Measurements from ENCODE around the gene TMED8. TPM values are rescaled to one million over a fixed set of nuclear protein-coding genes. Genes with fewer than 3 reads are reported as not detected.

TMED8 gene
- total RNA-seq, 1 experiment from 2014 or later: 21.2 TPM

DNA sequence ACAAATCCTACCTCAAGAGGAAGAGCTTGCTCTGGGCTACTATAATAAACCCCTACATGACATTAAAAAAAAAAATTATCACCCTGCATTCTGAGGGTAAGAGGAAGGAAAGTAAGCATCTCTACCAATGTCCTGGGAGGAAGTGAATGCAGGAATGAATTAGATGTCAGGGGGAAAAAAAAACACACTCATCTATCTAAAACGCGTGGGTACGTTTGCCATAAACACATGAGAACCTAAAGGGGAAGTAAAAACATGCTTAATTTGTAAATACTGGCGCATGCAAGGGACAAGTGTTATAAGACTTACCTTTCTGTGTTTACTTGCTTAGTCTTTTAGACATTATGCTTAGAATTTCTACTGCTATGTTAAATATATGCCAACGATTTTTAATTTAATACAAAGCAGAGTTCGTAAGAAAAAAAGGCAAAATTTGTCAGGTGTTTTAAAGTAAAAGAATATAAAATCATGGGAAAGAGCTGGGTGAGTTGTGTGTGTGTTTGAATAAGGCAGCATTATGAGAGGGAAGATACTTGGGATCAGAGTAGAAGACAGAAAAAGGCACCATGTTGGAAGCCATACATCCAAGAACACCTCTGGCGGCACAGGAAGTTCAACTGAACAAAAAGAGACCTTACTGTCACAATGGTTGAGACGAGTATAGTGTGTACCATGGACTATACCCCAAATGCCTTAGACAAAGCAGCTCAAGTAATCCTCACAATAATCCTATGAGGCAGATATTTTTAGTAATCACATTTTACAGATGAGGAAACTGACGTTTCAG is 1.5 kb downstream of the TMED8 start:
- H3K27ac ChIP-seq (ENCODE audit: low read depth, low read length): no peak overlapping the region
- RAD21 ChIA-PET (ENCODE audit: low non-redundant PET in 1 of 2, low total read pairs in 2 of 2, uncharacterized antibody in 2 of 2, unreplicated experiment in 2 of 2): no interaction called here
- TF ChIP-seq CEBPB (IDR thresholded peaks at IDR 0.05; ENCODE audit: low read depth) (no peak), CBX3 (IDR thresholded peaks at IDR 0.05; ENCODE audit: low read depth) (no peak), YY1 (IDR thresholded peaks at IDR 0.05; ENCODE audit: extremely low read depth, insufficient replicate concordance, low read depth, low read length) (no peak), ZFX (IDR thresholded peaks at IDR 0.05) (no peak), ZNF274 (IDR thresholded peaks at IDR 0.05; ENCODE audit: low read depth, low read length) (no peak), EGR1 (IDR thresholded peaks at IDR 0.05; ENCODE audit: low read depth) (no peak), FOSL1 (IDR thresholded peaks at IDR 0.05; ENCODE audit: low read depth) (no peak), POLR2A (IDR thresholded peaks at IDR 0.05; ENCODE audit: borderline replicate concordance, extremely low read depth, insufficient read depth, insufficient read length) (no peak), EZH2 (IDR thresholded peaks at IDR 0.05) (no peak), RAD21 (IDR thresholded peaks at IDR 0.05; ENCODE audit: low read depth) (no peak), JUND (IDR thresholded peaks at IDR 0.05) (no peak), POLR2AphosphoS5 (IDR thresholded peaks at IDR 0.05; ENCODE audit: low read depth, low read length) (no peak), ELF1 (IDR thresholded peaks at IDR 0.05; ENCODE audit: borderline replicate concordance, low read depth) (no peak), SRF (IDR thresholded peaks at IDR 0.05; ENCODE audit: low read depth) (no peak), SIN3A (IDR thresholded peaks at IDR 0.05; ENCODE audit: low read depth) (no peak), EZH2phosphoT487 (IDR thresholded peaks at IDR 0.05; ENCODE audit: borderline replicate concordance) (no peak), TCF7L2 (IDR thresholded peaks at IDR 0.05; ENCODE audit: borderline replicate concordance, extremely low read depth, insufficient read depth, insufficient read length) (no peak)
- TF ChIP-seq, protein P1, sequence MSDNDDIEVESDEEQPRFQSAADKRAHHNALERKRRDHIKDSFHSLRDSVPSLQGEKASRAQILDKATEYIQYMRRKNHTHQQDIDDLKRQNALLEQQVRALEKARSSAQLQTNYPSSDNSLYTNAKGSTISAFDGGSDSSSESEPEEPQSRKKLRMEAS (IDR thresholded peaks at IDR 0.05): no peak
- TF ChIP-seq, protein P2, sequence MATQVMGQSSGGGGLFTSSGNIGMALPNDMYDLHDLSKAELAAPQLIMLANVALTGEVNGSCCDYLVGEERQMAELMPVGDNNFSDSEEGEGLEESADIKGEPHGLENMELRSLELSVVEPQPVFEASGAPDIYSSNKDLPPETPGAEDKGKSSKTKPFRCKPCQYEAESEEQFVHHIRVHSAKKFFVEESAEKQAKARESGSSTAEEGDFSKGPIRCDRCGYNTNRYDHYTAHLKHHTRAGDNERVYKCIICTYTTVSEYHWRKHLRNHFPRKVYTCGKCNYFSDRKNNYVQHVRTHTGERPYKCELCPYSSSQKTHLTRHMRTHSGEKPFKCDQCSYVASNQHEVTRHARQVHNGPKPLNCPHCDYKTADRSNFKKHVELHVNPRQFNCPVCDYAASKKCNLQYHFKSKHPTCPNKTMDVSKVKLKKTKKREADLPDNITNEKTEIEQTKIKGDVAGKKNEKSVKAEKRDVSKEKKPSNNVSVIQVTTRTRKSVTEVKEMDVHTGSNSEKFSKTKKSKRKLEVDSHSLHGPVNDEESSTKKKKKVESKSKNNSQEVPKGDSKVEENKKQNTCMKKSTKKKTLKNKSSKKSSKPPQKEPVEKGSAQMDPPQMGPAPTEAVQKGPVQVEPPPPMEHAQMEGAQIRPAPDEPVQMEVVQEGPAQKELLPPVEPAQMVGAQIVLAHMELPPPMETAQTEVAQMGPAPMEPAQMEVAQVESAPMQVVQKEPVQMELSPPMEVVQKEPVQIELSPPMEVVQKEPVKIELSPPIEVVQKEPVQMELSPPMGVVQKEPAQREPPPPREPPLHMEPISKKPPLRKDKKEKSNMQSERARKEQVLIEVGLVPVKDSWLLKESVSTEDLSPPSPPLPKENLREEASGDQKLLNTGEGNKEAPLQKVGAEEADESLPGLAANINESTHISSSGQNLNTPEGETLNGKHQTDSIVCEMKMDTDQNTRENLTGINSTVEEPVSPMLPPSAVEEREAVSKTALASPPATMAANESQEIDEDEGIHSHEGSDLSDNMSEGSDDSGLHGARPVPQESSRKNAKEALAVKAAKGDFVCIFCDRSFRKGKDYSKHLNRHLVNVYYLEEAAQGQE (IDR thresholded peaks at IDR 0.05; ENCODE audit: low read depth): no peak
- TF ChIP-seq, protein P3, sequence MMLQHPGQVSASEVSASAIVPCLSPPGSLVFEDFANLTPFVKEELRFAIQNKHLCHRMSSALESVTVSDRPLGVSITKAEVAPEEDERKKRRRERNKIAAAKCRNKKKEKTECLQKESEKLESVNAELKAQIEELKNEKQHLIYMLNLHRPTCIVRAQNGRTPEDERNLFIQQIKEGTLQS (IDR thresholded peaks at IDR 0.05): no peak

More for the DNA sequence above, 1.5 kb downstream of the TMED8 start:
- Histone ChIP-seq H3K9me3 (ENCODE audit: control insufficient read depth in 1 of 2, insufficient read depth in 1 of 2, low read depth in 1 of 2, low read length in 2 of 2) (no peaks in the 10 kb centered on the region), H4K20me1 (ENCODE audit: insufficient read depth) (no peaks in the 10 kb centered on the region), H3K4me1 (ENCODE audit: control insufficient read depth in 1 of 2, insufficient read depth in 2 of 2, low read length in 2 of 2) (peaks cover 12 to 16% of the 10 kb centered on the region in 2 experiments; a peak in 3 of 4 replicates), H3K9me2 (ENCODE audit: insufficient read depth) (no peaks in the 10 kb centered on the region), H3K36me3 (ENCODE audit: control insufficient read depth in 1 of 2, insufficient read depth in 2 of 2, low read length in 2 of 2) (no peaks in the 10 kb centered on the region), H3K27me3 (ENCODE audit: insufficient read depth, low read length) (no peaks in the 10 kb centered on the region; the same call in 1 of the 2 replicates), H3K9ac (ENCODE audit: low read length) (peak overlapping the region; percentile 80; the same call in 1 of the 2 replicates), H3K4me2 (ENCODE audit: low read length) (peak overlapping the region; percentile 88), H3K79me2 (ENCODE audit: insufficient read depth, low read length) (peaks cover 31% of the 10 kb centered on the region), H2AFZ (ENCODE audit: low read depth, low read length, poor library complexity, severe bottlenecking) (no peak overlapping the region), H3K4me3 (replicated peaks in 1 of 2; ENCODE audit: low read depth in 1 of 2, low read length in 2 of 2) (peak overlapping the region; percentile 64 to 69; a peak in 3 of 4 replicates)
- ATAC-seq (no peak), DNase-seq (ENCODE audit: low read depth, low spot score) (no peak)
- ChIA-PET CTCF (no interaction called here), POLR2A (no interaction called here)
- intact Hi-C loops (cut with micrococcal nuclease): loop anchor here (5.0 kb wide), 1 partner anchor 82 kb away; the partner anchor contains the start of genes AHSA1 and VIPAS39
- TSS peak; percentile 56 for BruUV-seq (replicated peaks)

All from HCT116 (cell line).